Neural crest cell (in vitro differentiated cells): Measurements from ENCODE around the gene SORBS1. TPM values are rescaled to one million over a fixed set of nuclear protein-coding genes. Genes with fewer than 3 reads are reported as not detected.

Experiments
- DNase-seq: peaks from one replicate; pipeline ENCODE4 v3.0.0; 2021; ENCODE audit warnings: low read depth, mixed read lengths, low spot score
- H3K27ac Mint-ChIP-seq: one replicate; pipeline ENCODE4 v1.8.0; 2021; ENCODE audit warnings: mild to moderate bottlenecking, mixed read lengths; ENCODE audit not compliant: unreplicated experiment
- H3K27me3 Mint-ChIP-seq: 2 replicates; pipeline ENCODE4 v1.8.0; 2021; ENCODE audit warnings: low read depth, mild to moderate bottlenecking, mixed read lengths
- H3K36me3 Mint-ChIP-seq: 2 replicates; pipeline ENCODE4 v1.8.0; 2021; ENCODE audit warnings: low read depth, mild to moderate bottlenecking, mixed read lengths
- H3K4me1 Mint-ChIP-seq: 2 replicates; pipeline ENCODE4 v1.8.0; 2021; ENCODE audit warnings: mixed read lengths
- H3K4me3 Mint-ChIP-seq: one replicate; pipeline ENCODE4 v1.8.0; 2021; ENCODE audit warnings: mild to moderate bottlenecking, mixed read lengths
- H3K9me3 Mint-ChIP-seq: 2 replicates; pipeline ENCODE4 v1.8.0; 2021; ENCODE audit warnings: mixed read lengths
- total RNA-seq: library from RNA; stranded (reverse); gene quantifications from 2 replicates; pipeline ENCODE4 v1.2.1, GENCODE V29; 2021
- TF ChIP-seq, protein P1 (sequence below): fragments of 200-600 bp; sonication (generic); conservative IDR thresholded peaks from 2 replicates; pipeline ENCODE4 v1.5.0; 2021; ENCODE audit warnings: antibody characterized with exemption, mild to moderate bottlenecking

Gene SORBS1
- total RNA-seq, 1 donor from 2014 or later = 15.3 TPM

DNA sequence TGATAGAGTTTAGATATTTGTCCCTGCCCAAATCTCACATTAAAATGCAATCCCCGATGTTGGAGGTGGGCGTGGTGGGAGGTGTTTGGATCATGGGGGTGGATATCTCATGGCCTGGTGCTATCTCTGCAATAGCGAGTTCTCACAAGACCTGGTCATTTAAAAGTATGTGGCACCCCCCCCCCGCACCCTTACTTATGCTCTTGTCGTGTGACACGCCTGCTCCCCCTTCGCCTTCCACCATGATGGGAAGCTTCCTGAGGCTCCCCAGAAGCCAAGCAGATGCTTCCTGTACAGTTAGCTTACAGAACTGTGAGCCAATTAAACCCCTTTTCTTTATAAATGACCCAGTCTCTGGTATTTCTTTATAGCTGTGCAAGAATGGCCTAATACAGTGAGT, 118.8 kb downstream of the SORBS1 start:
- Mint-ChIP-seq H3K36me3 (no peaks in the 10 kb centered on the region), H3K27me3 (no peaks in the 10 kb centered on the region), H3K27ac (no peak overlapping the region), H3K4me1 (peaks cover 4% of the 10 kb centered on the region), H3K9me3 (no peaks in the 10 kb centered on the region), H3K4me3 (no peak overlapping the region)
- TF ChIP-seq, protein P1, sequence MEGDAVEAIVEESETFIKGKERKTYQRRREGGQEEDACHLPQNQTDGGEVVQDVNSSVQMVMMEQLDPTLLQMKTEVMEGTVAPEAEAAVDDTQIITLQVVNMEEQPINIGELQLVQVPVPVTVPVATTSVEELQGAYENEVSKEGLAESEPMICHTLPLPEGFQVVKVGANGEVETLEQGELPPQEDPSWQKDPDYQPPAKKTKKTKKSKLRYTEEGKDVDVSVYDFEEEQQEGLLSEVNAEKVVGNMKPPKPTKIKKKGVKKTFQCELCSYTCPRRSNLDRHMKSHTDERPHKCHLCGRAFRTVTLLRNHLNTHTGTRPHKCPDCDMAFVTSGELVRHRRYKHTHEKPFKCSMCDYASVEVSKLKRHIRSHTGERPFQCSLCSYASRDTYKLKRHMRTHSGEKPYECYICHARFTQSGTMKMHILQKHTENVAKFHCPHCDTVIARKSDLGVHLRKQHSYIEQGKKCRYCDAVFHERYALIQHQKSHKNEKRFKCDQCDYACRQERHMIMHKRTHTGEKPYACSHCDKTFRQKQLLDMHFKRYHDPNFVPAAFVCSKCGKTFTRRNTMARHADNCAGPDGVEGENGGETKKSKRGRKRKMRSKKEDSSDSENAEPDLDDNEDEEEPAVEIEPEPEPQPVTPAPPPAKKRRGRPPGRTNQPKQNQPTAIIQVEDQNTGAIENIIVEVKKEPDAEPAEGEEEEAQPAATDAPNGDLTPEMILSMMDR = no peak
- no peak for DNase-seq

DNA sequence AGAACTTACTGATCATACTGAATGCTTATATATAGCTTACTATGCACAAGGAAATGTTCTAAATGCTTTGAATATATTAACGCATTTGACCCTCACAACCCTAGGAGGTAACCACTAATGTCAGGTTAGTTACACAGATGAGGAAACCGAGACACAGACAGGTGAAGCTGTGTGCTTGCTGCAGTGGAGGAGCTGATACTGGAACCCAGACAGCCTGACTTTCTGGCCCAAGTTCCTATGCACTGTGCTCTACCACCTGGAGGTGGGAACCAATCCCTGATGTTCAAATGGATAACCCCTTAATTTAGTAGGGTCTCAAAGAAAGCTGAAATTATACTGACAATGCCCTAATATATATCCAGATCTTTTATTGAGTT, 119.6 kb downstream of the SORBS1 start:
- H3K4me3 Mint-ChIP-seq = no peak overlapping the region
- peaks cover 4% of the 10 kb centered on the region for H3K4me1 Mint-ChIP-seq
- H3K9me3 Mint-ChIP-seq = no peaks in the 10 kb centered on the region
- no peak for DNase-seq
- H3K36me3 Mint-ChIP-seq = no peaks in the 10 kb centered on the region
- H3K27ac Mint-ChIP-seq = no peak overlapping the region
- H3K27me3 Mint-ChIP-seq = no peaks in the 10 kb centered on the region
- TF ChIP-seq, protein P1 = no peak

DNA sequence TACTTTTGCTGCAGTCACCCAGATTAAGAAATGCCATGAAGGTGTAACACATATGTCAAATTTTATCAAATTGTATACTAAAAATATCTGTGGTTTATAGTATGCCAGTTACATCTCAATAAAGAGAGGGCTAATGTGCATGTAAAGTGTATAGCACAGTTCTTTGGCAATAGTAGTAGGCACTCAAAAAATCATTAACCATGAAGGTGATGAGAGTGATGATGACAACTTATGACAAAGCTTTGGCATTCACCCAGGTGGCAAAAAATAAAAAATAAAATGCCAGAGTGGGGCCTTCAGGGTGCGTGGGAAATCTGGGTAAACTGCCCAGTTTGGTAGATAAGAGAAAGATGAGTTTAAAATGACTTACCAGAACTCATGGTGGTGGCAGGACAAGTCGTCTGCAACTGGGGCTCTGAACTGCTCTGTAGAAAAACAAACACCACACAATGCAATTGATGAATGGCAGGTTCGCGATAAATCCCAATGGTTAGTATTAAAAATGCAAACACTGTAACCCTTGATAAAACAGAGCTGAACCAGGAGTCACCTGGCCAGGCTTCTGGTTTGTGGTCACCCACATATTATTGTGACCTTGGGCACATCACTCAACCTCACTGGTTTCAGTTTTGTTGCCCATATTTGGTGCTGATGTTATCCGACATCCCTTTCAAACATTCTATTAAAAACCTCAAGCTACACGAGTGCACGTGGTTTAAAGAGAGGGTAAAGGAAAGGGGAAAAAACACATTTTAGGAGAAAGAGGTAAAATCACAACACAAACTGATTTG, 120.2 kb downstream of the SORBS1 start:
- TF ChIP-seq, protein P1 = no peak
- H3K4me1 Mint-ChIP-seq = peaks cover 2% of the 10 kb centered on the region
- no peaks in the 10 kb centered on the region for H3K9me3 Mint-ChIP-seq
- no peak overlapping the region for H3K27ac Mint-ChIP-seq
- H3K36me3 Mint-ChIP-seq = no peaks in the 10 kb centered on the region
- no peaks in the 10 kb centered on the region for H3K27me3 Mint-ChIP-seq
- no peak for DNase-seq
- no peak overlapping the region for H3K4me3 Mint-ChIP-seq

DNA sequence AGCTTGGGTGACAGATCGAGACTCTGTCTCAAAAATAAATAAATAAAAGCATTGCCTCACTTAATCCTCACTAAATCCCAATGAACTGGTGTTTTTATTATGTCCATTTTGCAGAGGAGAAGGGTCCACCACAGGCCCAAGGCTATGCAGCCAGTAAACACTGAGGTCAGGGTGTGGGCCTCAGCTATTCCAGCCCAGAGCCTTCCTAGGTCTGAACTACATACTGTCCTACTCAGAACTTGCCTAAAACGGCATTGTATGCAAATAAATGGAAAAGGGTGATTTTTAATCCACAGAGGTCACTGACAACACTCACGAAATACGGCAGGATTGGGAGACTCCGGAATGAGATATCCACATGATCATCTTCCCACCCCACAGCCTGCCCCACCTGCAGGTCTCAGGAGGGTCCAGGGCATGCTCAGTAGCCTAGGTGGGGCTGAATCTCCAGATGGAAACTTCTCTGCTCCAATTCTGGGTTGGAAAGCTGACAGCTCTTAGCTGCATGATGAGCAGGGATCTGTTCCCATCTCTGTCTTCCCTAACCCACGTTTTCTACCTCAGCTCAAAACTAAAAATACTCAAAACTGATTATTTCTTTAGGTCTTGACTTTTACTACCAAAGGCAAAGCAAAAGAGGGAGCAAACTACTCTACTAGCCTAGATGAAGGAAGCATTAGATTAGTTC, 121.0 kb downstream of the SORBS1 start:
- no peaks in the 10 kb centered on the region for H3K27me3 Mint-ChIP-seq
- DNase-seq = no peak
- no peaks in the 10 kb centered on the region for H3K36me3 Mint-ChIP-seq
- TF ChIP-seq, protein P1 = no peak
- H3K4me3 Mint-ChIP-seq = no peak overlapping the region
- H3K4me1 Mint-ChIP-seq = no peaks in the 10 kb centered on the region
- H3K27ac Mint-ChIP-seq = no peak overlapping the region
- H3K9me3 Mint-ChIP-seq = no peaks in the 10 kb centered on the region

DNA sequence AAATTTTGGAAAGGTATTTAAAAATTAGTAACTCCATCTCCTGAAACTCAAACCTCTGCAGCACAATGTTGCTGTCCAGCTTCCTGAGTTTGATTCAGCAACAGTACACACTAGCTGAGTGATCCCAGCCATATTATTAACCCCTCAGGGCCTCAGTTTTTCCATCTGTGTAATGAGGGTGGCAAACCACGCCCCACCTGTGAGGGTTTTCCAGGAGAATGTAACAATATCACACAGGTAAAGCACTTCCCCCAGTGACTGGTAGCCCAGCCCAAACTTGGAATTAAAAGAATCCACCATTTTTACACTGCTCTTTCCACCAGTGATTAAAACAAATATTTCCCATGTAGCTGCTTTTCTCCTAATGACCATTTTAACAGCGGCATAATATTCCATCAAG, 122.4 kb downstream of the SORBS1 start:
- H3K27ac Mint-ChIP-seq = no peak overlapping the region
- H3K4me1 Mint-ChIP-seq = peaks cover 11% of the 10 kb centered on the region
- no peak for DNase-seq
- no peaks in the 10 kb centered on the region for H3K36me3 Mint-ChIP-seq
- no peaks in the 10 kb centered on the region for H3K27me3 Mint-ChIP-seq
- no peak overlapping the region for H3K4me3 Mint-ChIP-seq
- H3K9me3 Mint-ChIP-seq = no peaks in the 10 kb centered on the region
- TF ChIP-seq, protein P1 = no peak
